ENCODE data around the gene MTA3.

The MTA3 gene

DNA sequence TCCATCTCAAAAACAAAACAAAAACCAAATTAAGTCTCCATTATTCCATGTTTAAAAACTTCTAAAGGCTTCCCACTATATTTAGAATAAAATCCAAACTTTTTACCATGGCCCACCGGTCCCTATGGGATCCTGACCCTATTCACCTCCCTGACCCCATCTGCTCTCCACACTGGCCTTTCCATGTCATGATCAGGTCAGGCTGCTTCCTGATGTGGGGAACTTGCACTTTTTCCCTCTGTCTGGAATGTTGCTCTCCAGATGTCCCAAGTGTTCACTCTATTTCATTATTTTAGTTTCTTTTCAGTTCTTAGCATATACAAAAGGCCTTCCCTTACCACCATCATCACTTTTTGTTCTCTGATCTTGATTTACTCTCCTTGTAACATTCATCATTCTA lies 7.5 kb upstream of the MTA3 start:
- no peaks in the 10 kb centered on the region for H3K36me3 ChIP-seq (ENCODE audit: insufficient read depth, low read length)
- H3K4me3 ChIP-seq, result no peak overlapping the region
- no peak overlapping the region for H3K9ac ChIP-seq (ENCODE audit: insufficient read length)
- H3K9me3 ChIP-seq (ENCODE audit: low read depth, low read length), result no peaks in the 10 kb centered on the region
- no peak for TF ChIP-seq POLR2AphosphoS5 (IDR thresholded peaks at IDR 0.05; ENCODE audit: borderline replicate concordance, low read depth, low read length)
- no peak for TF ChIP-seq FOXP2 (optimal IDR thresholded peaks at IDR 0.05; ENCODE audit: control extremely low read depth, extremely low read length, insufficient read depth)
- no peak for TF ChIP-seq EZH2 (IDR thresholded peaks at IDR 0.05)
- no peak overlapping the region for H3K27ac ChIP-seq
- no peak for DNase-seq (ENCODE audit: low read depth, low spot score)

DNA sequence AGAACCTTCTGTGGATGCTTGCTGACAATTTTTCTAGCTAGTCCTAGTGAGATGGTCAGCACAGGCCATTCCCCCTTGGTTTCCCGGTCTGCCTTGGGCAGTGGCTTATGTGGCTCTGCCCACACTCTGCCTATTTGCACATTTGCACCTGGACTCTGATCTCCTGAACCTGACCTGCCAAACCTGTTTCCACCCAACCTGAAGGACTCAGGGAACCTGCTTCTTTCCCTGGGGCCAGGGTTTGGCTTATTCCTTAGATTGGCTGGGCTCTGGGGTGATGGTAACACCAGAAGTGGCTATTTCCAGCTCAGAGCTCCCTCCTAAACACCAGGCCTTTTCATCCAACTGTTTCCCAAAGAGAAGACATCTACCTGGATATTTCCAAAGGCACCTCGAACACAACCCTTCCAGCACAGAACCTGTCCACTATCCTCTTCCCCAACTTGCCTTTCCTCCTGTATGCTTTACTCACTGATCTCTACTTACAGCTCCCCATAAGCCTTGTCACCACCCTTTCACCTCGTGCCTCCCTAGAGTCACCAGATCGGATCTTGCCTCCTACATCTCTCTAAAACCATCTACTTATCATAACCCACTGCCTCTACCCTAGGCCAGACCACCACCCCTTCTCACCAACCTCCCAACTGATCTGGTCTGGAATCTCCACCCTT lies 5.8 kb upstream of the MTA3 start:
- Histone ChIP-seq H3K36me3 (ENCODE audit: insufficient read depth, low read length) (no peaks in the 10 kb centered on the region), H3K27ac (no peak overlapping the region), H3K9me3 (ENCODE audit: low read depth, low read length) (no peaks in the 10 kb centered on the region), H3K9ac (ENCODE audit: insufficient read length) (no peak overlapping the region), H3K4me3 (no peak overlapping the region)
- no peak for DNase-seq (ENCODE audit: low read depth, low spot score)
- TF ChIP-seq EZH2 (IDR thresholded peaks at IDR 0.05) (no peak), POLR2AphosphoS5 (IDR thresholded peaks at IDR 0.05; ENCODE audit: borderline replicate concordance, low read depth, low read length) (no peak), FOXP2 (optimal IDR thresholded peaks at IDR 0.05; ENCODE audit: control extremely low read depth, extremely low read length, insufficient read depth) (no peak)

DNA sequence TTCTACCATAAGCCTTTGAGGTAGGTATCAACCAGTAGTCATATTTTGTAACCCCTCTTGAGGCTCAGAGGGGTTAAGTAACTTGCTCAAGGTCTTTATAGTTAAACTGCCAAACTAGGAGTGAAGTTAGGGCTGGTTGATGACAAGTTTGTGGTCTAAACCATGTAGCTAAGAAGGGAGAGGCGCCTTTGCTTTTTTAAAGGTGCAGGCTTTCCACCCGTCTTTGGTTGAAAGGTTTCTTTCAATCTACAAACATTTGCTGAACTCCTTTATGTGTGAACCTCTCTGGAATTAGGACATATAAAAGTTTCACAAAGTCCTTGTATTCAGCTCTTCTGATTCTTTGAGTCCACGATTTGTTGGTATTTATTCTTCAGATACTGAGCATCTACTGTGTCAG lies 2.4 kb upstream of the MTA3 start:
- no peak for TF ChIP-seq POLR2AphosphoS5 (IDR thresholded peaks at IDR 0.05; ENCODE audit: borderline replicate concordance, low read depth, low read length)
- peak overlapping the region; percentile 68 for H3K27ac ChIP-seq
- peaks cover under 1% of the 10 kb centered on the region; the same call in 1 of the 2 replicates for H3K36me3 ChIP-seq (ENCODE audit: insufficient read depth, low read length)
- no peak for DNase-seq (ENCODE audit: low read depth, low spot score)
- no peak overlapping the region for H3K9ac ChIP-seq (ENCODE audit: insufficient read length)
- no peaks in the 10 kb centered on the region for H3K9me3 ChIP-seq (ENCODE audit: low read depth, low read length)
- no peak overlapping the region for H3K4me3 ChIP-seq

DNA sequence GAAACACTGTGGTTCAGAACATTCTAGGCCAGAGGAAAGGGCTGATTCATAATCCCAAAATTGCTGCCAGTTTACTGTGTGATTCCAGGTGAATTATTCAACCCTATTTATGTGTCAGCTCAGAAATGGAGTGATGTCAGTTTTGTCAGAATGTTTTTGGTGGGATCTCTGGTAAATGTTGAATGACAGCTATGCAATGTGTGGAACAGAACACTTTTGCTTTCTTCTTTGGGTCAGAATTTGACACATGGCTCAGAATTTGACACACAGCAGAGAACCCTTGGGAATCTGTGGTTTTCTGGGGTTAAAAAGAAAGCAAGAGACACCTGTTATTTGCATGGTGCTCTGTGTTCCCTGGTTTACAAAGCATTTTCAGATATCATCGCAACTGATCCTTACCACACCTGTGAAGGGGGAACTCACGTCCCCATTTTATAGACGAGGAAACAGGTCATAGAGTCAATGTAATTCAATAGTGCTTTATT lies 1.6 kb upstream of the MTA3 start:
- Histone ChIP-seq H3K9ac (ENCODE audit: insufficient read length) (no peak overlapping the region), H3K9me3 (ENCODE audit: low read depth, low read length) (no peaks in the 10 kb centered on the region), H3K36me3 (ENCODE audit: insufficient read depth, low read length) (peaks cover 7% of the 10 kb centered on the region), H3K4me3 (no peak overlapping the region), H3K27ac (peak overlapping the region; percentile 87)
- DNase-seq (ENCODE audit: low read depth, low spot score), result no peak
- no peak for TF ChIP-seq EZH2 (IDR thresholded peaks at IDR 0.05)
- no peak for TF ChIP-seq FOXP2 (optimal IDR thresholded peaks at IDR 0.05; ENCODE audit: control extremely low read depth, extremely low read length, insufficient read depth)
- TF ChIP-seq POLR2AphosphoS5 (IDR thresholded peaks at IDR 0.05; ENCODE audit: borderline replicate concordance, low read depth, low read length), result no peak

DNA sequence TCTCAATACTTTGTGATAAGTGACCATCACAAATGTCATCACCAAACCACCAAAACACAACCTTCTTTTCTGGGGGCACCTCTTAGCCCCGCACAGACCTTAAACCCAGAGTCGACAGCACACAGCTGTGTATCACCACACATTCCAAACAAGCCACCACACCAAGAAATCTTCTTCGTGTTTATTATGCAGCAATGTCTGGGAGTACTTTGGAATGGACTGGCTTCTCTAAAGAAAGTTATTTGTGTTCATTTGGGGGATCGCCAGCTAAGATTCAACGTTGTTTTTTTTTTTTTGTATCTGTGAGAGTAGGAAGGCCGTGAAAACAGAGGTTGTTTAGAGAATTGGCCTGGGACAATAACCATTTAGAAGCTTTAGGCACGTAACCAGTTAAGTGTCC lies 1.1 kb upstream of the MTA3 start:
- TF ChIP-seq FOXP2 (optimal IDR thresholded peaks at IDR 0.05; ENCODE audit: control extremely low read depth, extremely low read length, insufficient read depth) (no peak), POLR2AphosphoS5 (IDR thresholded peaks at IDR 0.05; ENCODE audit: borderline replicate concordance, low read depth, low read length) (no peak), EZH2 (IDR thresholded peaks at IDR 0.05) (no peak)
- H3K9ac ChIP-seq (ENCODE audit: insufficient read length), result no peak overlapping the region
- H3K36me3 ChIP-seq (ENCODE audit: insufficient read depth, low read length), result peaks cover 9% of the 10 kb centered on the region
- H3K9me3 ChIP-seq (ENCODE audit: low read depth, low read length), result no peaks in the 10 kb centered on the region
- peak overlapping the region; percentile 68 for H3K4me3 ChIP-seq
- peak overlapping the region; percentile 87 for H3K27ac ChIP-seq
- no peak for DNase-seq (ENCODE audit: low read depth, low spot score)

DNA sequence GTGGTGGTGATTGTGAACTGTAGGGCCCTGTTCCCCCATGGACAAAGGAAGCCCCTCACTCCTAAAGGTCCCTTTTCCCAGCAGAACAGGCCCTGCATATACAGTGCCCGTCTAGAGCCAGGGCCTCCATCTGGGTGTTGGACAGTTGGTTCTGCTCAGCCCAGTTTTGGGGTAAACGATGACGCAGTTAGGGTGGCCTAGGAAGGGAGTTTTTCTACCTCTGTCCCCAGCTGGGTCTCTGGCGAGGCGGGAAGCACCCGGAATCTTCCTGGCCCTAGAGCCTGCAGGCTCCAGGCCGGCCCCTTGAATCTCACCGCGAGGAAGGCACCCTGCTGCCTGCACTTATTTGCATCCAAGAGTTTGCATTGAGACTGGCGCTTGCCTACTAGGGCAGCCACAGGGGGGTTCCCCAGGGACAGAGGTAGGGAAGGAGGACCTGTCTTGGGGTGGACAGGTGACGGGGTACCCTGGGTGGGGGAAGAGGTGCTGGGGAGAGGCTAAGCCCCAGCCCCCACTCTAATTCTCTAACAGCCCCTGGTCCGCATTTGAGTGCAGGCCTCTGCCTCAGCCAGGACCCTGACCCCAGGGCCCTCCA lies 529 bp upstream of the MTA3 start:
- Histone ChIP-seq H3K9me3 (ENCODE audit: low read depth, low read length) (no peaks in the 10 kb centered on the region), H3K4me3 (peak overlapping the region; percentile 68), H3K36me3 (ENCODE audit: insufficient read depth, low read length) (peaks cover 14% of the 10 kb centered on the region), H3K9ac (ENCODE audit: insufficient read length) (peak overlapping the region; percentile 57), H3K27ac (peak overlapping the region; percentile 87)
- DNase-seq (ENCODE audit: low read depth, low spot score), result no peak
- TF ChIP-seq EZH2 (IDR thresholded peaks at IDR 0.05) (no peak), FOXP2 (optimal IDR thresholded peaks at IDR 0.05; ENCODE audit: control extremely low read depth, extremely low read length, insufficient read depth) (no peak), POLR2AphosphoS5 (IDR thresholded peaks at IDR 0.05; ENCODE audit: borderline replicate concordance, low read depth, low read length) (no peak)

DNA sequence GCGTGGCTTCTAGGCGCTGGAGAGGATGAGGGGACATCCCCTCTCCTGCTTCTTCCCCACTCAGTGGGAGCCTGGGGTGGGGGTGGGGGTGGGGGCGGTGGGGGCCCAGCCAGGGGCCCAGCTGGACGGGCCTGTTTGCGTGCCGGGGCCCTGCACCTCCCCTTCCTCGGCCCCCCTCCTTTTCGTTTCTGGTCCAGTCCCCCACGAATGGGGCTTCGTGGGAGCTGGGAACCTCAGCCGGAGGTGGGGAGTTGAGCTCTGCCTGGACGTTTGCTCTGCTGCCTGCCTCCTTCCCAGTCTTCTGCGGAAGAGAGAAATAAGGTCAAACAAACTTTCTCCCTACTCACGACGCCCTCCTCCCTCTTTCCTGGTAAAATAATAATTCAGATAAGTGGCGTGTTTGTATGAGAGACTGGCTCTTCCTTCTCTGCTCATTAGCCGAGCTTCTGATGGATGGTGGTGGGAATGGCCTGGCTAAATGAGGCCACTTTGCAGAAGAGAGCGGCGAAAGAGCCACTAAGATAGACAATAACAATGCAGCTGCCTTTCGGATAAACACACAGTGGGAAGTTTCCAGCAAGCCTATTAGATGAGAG lies 782 bp downstream of the MTA3 start:
- Histone ChIP-seq H3K9me3 (ENCODE audit: low read depth, low read length) (no peaks in the 10 kb centered on the region), H3K9ac (ENCODE audit: insufficient read length) (peak overlapping the region; percentile 82), H3K4me3 (peak overlapping the region; percentile 97), H3K36me3 (ENCODE audit: insufficient read depth, low read length) (peaks cover 22% of the 10 kb centered on the region), H3K27ac (peak overlapping the region; percentile 36)
- TF ChIP-seq FOXP2 (optimal IDR thresholded peaks at IDR 0.05; ENCODE audit: control extremely low read depth, extremely low read length, insufficient read depth) (no peak), POLR2AphosphoS5 (IDR thresholded peaks at IDR 0.05; ENCODE audit: borderline replicate concordance, low read depth, low read length) (no peak), EZH2 (IDR thresholded peaks at IDR 0.05) (no peak)
- no peak for DNase-seq (ENCODE audit: low read depth, low spot score)

DNA sequence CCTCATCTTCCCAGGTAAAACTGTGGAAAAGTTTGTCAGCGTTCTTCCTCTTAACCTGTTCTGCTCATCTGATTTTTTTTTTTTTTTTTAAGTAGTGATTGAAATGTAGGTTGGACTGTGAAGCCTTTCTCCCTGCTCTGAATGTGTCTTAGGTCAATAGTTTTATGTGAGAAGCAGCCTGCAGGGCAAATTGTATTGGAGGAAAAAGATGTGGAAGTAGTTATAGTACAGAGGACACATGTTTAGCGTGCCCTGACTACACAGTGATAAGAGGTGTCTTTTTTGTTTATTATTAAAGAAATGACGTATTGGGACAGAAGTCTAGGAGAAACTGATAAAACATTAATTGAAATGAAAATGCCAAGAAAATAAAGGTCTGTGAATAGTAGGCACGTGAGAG lies 1.5 kb downstream of the MTA3 start:
- Histone ChIP-seq H3K27ac (peak overlapping the region; percentile 35; the same call in 1 of the 2 replicates), H3K9ac (ENCODE audit: insufficient read length) (peak overlapping the region; percentile 82), H3K4me3 (peak overlapping the region; percentile 97), H3K9me3 (ENCODE audit: low read depth, low read length) (no peaks in the 10 kb centered on the region), H3K36me3 (ENCODE audit: insufficient read depth, low read length) (peaks cover 24% of the 10 kb centered on the region)
- DNase-seq (ENCODE audit: low read depth, low spot score), result no peak
- TF ChIP-seq EZH2 (IDR thresholded peaks at IDR 0.05) (no peak), FOXP2 (optimal IDR thresholded peaks at IDR 0.05; ENCODE audit: control extremely low read depth, extremely low read length, insufficient read depth) (no peak), POLR2AphosphoS5 (IDR thresholded peaks at IDR 0.05; ENCODE audit: borderline replicate concordance, low read depth, low read length) (no peak)
